ENCODE results near the gene EZR. TPM values are rescaled to one million over a fixed set of nuclear protein-coding genes. Genes with fewer than 3 reads are reported as not detected.

The EZR gene
- total RNA-seq, 1 donor from 2014 or later: 57.0 TPM

- ATAC-seq (no peak), DNase-seq (ENCODE audit: low spot score) (no peak)
Measured at GRCh38 chr6:158780246-158780884, 38.8 kb downstream of the EZR start.

DNA sequence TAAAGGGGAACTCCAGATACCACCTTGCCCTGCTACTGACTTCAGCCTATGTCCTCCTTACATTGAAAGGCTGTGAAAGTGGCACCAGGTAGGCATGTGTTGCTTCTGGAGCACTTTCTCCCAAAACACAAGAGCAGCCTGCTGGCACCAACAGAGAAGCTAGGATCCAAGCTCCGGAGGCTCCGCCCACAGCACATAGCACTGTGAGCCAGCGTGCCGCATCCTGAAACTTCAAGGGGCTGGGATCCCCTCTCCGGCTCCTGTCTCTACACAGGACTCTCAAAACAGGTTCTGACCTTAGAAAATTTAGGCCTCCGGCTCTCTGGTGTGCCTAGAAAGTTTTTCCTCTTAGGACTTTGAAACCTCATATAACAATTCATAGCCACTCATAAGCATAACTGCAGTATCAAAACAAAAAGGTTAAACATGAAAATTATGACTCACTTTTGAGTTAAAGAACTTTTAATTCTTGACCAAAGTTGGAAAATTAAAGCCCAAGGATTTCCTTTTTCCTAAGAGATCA is 41.1 kb downstream of the EZR start:
- ATAC-seq (no peak), DNase-seq (ENCODE audit: low spot score) (no peak)

- DNase-seq (ENCODE audit: low spot score): no peak
- no peak for ATAC-seq
Measured at GRCh38 chr6:158777510-158777909, 41.7 kb downstream of the EZR start.

DNA sequence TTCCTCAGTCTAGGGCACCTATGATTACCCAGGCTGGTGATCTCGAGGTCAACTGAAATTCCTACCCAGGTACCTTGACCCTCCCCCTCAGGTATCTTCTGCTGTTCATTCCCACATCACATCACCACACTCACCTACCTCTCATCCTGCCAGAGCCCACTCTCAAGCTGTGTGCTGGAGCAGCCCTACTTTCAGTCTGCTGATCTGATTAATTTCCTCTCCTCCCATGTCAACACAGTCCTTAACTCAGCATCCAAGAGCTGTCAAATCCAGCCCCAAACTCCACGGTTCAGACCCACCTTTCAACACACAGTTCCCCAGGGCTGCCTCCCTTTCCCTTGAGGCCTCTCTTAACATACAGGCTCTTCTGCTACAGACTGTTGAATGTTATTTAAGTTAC is 42.4 kb downstream of the EZR start:
- ATAC-seq (no peak), DNase-seq (ENCODE audit: low spot score) (no peak)

- no peak for DNase-seq (ENCODE audit: low spot score)
- no peak for ATAC-seq
Measured at GRCh38 chr6:158775832-158776231, 43.3 kb downstream of the EZR start.

GRCh38 chr6:158774717-158775449 is 44.3 kb downstream of the EZR start:
- no peak for DNase-seq (ENCODE audit: low spot score)
- ATAC-seq: no peak

- ATAC-seq (no peak), DNase-seq (ENCODE audit: low spot score) (no peak)
Measured at GRCh38 chr6:158773581-158774449, 45.4 kb downstream of the EZR start.

DNA sequence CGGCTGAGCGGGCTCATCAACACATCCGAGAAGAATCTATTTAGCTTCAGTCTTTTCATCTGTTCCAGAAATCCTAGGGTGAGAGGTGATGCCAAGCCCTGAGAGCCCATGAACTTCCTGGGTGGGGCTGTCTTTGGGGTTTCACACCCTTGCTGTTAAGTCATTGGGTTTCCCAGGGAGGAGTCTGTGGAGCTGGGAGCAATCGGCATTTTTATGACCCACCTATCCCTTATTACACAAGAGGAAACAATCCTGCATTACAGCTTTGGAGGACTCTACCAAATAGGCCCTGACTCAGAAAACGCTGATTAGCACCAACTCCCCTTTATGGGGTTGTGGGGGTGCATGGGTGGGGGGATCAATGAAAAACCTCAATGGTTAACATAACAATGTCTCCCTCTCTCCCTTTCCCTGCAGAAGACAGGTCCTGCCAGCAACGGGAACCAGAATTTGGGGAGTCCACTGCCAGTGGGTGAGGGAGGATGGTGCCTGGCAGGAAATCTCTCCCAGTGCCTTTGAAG is 46.3 kb downstream of the EZR start:
- DNase-seq (ENCODE audit: low spot score): no peak
- ATAC-seq: no peak

DNA sequence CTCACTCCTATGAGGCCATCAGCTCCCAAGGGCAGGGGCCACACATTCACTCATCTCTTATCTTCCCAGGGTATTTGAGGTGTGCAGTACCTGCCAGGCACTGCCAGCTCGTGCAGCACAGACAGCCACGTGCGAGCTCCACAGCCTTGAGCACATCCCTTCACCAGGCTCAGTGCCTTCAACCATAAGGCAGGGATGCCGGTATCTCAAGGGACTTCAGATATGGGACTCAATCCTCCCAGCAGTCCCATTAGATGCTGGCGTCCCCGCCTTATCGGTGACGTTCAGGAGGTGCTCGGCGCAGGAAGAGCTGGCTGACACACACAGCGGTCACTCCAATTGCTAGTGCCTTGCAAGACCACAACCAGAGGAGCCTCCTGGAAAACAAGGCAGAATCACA is 47.0 kb downstream of the EZR start:
- ATAC-seq: no peak
- DNase-seq (ENCODE audit: low spot score): no peak

GRCh38 chr6:158771399-158772152 is 47.6 kb downstream of the EZR start:
- DNase-seq (ENCODE audit: low spot score) (no peak), ATAC-seq (peak; percentile 13)

- no peak for DNase-seq (ENCODE audit: low spot score)
- ATAC-seq: no peak
Measured at GRCh38 chr6:158770533-158771330, 48.4 kb downstream of the EZR start.

DNA sequence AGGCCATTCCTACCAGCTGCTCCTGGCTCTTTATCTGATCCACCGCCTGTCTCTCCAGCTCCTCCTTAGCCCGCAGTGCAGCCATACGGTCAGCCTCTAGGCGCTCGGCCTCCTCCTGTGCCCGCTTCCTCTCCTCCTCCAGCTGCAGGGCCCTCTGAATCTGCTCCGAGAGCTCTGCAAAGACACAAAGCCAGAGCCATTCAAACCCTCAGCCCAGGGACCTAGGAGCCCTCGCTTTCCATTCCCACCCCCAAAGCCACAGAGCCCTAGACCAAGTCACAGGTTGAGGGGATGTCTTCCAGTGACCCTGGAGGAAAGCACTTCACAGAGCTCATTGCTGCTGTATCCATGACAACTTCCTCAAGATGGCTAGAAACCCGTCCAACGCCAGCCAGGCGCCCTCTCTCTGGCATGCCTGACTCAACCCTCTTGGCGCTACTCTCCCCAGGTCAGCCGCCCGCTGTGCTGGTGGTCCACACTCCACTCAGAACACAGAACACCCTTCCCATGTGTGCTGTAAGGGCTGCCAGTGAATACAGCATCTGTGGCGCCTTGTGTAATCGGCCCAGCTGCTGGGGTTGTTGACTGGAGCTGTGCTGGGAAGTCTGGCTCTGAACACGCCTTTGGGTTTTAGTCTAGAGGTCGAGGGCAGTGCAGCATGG is 49.3 kb downstream of the EZR start:
- no peak for ATAC-seq
- no peak for DNase-seq (ENCODE audit: low spot score)

- no peak for DNase-seq (ENCODE audit: low spot score)
Measured at GRCh38 chr6:158769234-158769770, 49.9 kb downstream of the EZR start.

DNA sequence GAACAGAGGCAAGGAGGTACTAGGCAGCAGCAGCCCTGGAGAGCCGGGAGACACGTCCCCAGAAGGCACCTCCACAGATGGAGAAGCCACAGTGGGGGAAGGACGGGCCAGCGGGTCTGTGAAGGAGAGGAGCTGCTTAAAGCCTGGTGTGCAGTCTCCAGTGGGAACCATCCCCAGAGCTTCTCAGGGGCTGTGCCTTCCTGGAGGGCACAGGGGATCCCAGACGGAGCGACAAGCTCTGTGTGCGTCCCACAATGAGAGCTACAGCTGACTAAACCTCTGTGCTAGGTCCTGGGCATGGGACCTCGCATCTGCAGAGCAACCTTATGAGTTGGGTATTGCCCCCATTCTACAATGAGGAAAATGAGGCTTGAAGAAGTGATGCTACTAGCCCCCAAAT is 50.7 kb downstream of the EZR start:
- DNase-seq (ENCODE audit: low spot score): no peak
- ATAC-seq: no peak

More at GRCh38 chr6:158769234-158769770, 49.9 kb downstream of the EZR start:
- no peak for ATAC-seq

- no peak for ATAC-seq
- no peak for DNase-seq (ENCODE audit: low spot score)
Measured at GRCh38 chr6:158767709-158768108, 51.5 kb downstream of the EZR start.

- DNase-seq (ENCODE audit: low spot score): no peak
- ATAC-seq: no peak
Measured at GRCh38 chr6:158766621-158767455, 52.3 kb downstream of the EZR start.

DNA sequence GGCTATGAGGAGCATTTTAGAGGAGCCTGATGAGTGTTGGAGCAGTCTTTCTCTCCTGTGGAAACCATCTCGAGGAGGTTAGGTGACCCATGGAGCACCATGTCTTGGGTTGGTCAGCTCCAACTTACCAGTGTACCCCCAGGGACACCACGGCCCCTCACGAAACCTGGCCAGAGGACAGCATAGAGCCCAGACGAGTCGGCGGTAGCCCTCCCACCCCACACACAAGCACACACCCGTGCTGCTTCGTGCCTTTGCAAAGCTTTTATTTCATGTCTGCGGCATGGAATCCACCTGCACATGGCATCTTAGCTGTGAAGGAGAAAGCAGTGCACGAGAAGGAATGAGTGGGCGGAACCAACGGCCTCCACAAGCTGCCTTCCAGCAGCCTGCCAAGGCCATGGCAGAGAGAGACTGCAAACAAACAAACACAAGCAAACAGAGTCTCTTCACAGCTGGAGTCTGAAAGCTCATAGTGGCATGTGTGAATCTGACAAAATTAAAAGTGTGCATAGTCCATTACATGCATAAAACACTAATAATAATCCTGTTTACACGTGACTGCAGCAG is 53.6 kb downstream of the EZR start:
- no peak for DNase-seq (ENCODE audit: low spot score)
- no peak for ATAC-seq

- DNase-seq (ENCODE audit: low spot score) (no peak), ATAC-seq (no peak)
Measured at GRCh38 chr6:158764926-158765325, 54.2 kb downstream of the EZR start.
